Astrocyte (in vitro differentiated cells and primary cell): ENCODE measurements around the gene SND1. TPM values are rescaled to one million over a fixed set of nuclear protein-coding genes. Genes with fewer than 3 reads are reported as not detected.

Experiments used
- DNase-seq: peaks from one replicate; pipeline ENCODE4 v3.0.0-alpha.2; 2010; ENCODE audit warnings: low read depth
- FAIRE-seq: peaks from 2 replicates; lab custom pipeline; 2011; peaks lifted over from hg19 to GRCh38; lab: Jason Lieb, UNC
- H2AFZ ChIP-seq: 2 replicates; pipeline ENCODE4 v1.6.0; 2012; ENCODE audit warnings: low read depth, low read length, inconsistent platforms
- H3K27ac ChIP-seq: 2 replicates; pipeline ENCODE4 v1.5.1; 2011; ENCODE audit warnings: low read depth, low read length, inconsistent platforms
- H3K27me3 ChIP-seq: 2 replicates; pipeline ENCODE4 v1.6.0; 2011; ENCODE audit warnings: low read length, inconsistent platforms; ENCODE audit not compliant: insufficient read depth
- H3K36me3 ChIP-seq: 2 replicates; pipeline ENCODE4 v1.5.1; 2011; ENCODE audit warnings: low read length, inconsistent platforms; ENCODE audit not compliant: insufficient read depth
- H3K4me1 ChIP-seq: 2 replicates; pipeline ENCODE4 v1.5.1; 2011; ENCODE audit warnings: low read length, inconsistent platforms; ENCODE audit not compliant: insufficient read depth
- H3K4me2 ChIP-seq: 2 replicates; pipeline ENCODE4 v1.6.0; 2012; ENCODE audit warnings: low read length, inconsistent platforms
- H3K4me3 ChIP-seq: 2 replicates; pipeline ENCODE4 v1.5.1; 2011; ENCODE audit warnings: low read depth, mild to moderate bottlenecking, low read length, inconsistent platforms; ENCODE audit not compliant: insufficient read depth
- H3K79me2 ChIP-seq: 2 replicates; pipeline ENCODE4 v1.6.0; 2012; ENCODE audit warnings: mild to moderate bottlenecking, low read length, inconsistent platforms; ENCODE audit not compliant: insufficient read depth
- H3K9ac ChIP-seq: 2 replicates; pipeline ENCODE4 v1.6.0; 2012; ENCODE audit warnings: mild to moderate bottlenecking, low read length, inconsistent platforms
- H3K9me3 ChIP-seq: 2 replicates; pipeline ENCODE4 v1.5.1; 2012; ENCODE audit warnings: low read depth, mild to moderate bottlenecking, low read length, inconsistent platforms; ENCODE audit not compliant: insufficient read depth
- H4K20me1 ChIP-seq: 2 replicates; pipeline ENCODE4 v1.6.0; 2012; ENCODE audit warnings: low read length, inconsistent platforms; ENCODE audit not compliant: insufficient read depth
- H3K27ac Mint-ChIP-seq: one replicate; pipeline ENCODE4 v1.8.0; 2021; ENCODE audit warnings: mild to moderate bottlenecking, mixed read lengths; ENCODE audit not compliant: unreplicated experiment
- H3K27me3 Mint-ChIP-seq: one replicate; pipeline ENCODE4 v1.8.0; 2021; ENCODE audit warnings: low read depth, mixed read lengths; ENCODE audit not compliant: unreplicated experiment
- H3K36me3 Mint-ChIP-seq: one replicate; pipeline ENCODE4 v1.8.0; 2021; ENCODE audit warnings: low read depth, mixed read lengths; ENCODE audit not compliant: unreplicated experiment
- H3K4me1 Mint-ChIP-seq: one replicate; pipeline ENCODE4 v1.8.0; 2021; ENCODE audit warnings: low read depth, mixed read lengths; ENCODE audit not compliant: unreplicated experiment
- H3K4me3 Mint-ChIP-seq: one replicate; pipeline ENCODE4 v1.8.0; 2021; ENCODE audit warnings: mild to moderate bottlenecking, moderate library complexity, mixed read lengths; ENCODE audit not compliant: unreplicated experiment
- H3K9me3 Mint-ChIP-seq: one replicate; pipeline ENCODE4 v1.8.0; 2021; ENCODE audit warnings: mild to moderate bottlenecking, mixed read lengths; ENCODE audit not compliant: unreplicated experiment
- EZH2 ChIP-seq: IDR thresholded peaks from 2 replicates; pipeline ENCODE4 v1.6.1; 2012; ENCODE audit warnings: mild to moderate bottlenecking, low read length, inconsistent platforms; ENCODE audit not compliant: insufficient read depth
- total RNA-seq: library from RNA; stranded (reverse); gene quantifications from 2 replicates; pipeline ENCODE4 v1.2.1, GENCODE V29; 2021
- TF ChIP-seq, protein P1 (sequence below): IDR thresholded peaks from 2 replicates; pipeline ENCODE4 v1.5.1; 2011; ENCODE audit warnings: low read depth, mild to moderate bottlenecking, inconsistent platforms, low read length, moderate library complexity; ENCODE audit not compliant: insufficient read depth

SND1 gene
- total RNA-seq, 1 donor from 2014 or later = 267 TPM

DNA sequence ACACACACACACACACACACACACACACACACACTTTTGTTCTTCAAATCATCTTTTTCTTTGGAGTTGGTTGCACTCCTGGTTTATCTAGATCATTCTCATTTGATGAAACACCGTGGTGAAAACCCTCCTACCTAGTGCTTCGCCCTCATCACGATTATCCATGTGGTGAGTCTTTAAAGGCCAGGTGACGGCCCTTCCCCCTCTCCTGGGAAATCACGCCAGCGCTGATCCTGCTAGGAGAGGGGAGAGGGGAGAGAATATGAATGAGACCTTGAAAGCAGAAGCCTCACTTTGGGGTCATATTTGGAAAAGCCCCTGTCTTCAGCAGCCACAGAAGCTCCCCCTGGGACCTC is 483.1 kb downstream of the SND1 start:
- Mint-ChIP-seq H3K9me3 (peaks cover 2% of the 10 kb centered on the region), H3K4me1 (peaks cover 2% of the 10 kb centered on the region), H3K4me3 (peak overlapping the region; percentile 71), H3K27ac (no peak overlapping the region), H3K27me3 (peaks cover 27% of the 10 kb centered on the region), H3K36me3 (no peaks in the 10 kb centered on the region)
- no peak for FAIRE-seq
- TF ChIP-seq EZH2 = no peak
- TF ChIP-seq, protein P1, sequence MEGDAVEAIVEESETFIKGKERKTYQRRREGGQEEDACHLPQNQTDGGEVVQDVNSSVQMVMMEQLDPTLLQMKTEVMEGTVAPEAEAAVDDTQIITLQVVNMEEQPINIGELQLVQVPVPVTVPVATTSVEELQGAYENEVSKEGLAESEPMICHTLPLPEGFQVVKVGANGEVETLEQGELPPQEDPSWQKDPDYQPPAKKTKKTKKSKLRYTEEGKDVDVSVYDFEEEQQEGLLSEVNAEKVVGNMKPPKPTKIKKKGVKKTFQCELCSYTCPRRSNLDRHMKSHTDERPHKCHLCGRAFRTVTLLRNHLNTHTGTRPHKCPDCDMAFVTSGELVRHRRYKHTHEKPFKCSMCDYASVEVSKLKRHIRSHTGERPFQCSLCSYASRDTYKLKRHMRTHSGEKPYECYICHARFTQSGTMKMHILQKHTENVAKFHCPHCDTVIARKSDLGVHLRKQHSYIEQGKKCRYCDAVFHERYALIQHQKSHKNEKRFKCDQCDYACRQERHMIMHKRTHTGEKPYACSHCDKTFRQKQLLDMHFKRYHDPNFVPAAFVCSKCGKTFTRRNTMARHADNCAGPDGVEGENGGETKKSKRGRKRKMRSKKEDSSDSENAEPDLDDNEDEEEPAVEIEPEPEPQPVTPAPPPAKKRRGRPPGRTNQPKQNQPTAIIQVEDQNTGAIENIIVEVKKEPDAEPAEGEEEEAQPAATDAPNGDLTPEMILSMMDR = no peak
- Histone ChIP-seq H3K4me3 (peak overlapping the region; percentile 61), H3K4me1 (peaks cover 7% of the 10 kb centered on the region), H3K9ac (no peak overlapping the region), H3K79me2 (no peaks in the 10 kb centered on the region), H3K27me3 (peaks cover 52% of the 10 kb centered on the region), H3K36me3 (no peaks in the 10 kb centered on the region), H4K20me1 (no peaks in the 10 kb centered on the region), H3K27ac (no peak overlapping the region), H3K4me2 (peak overlapping the region; percentile 87), H2AFZ (peak overlapping the region; percentile 93), H3K9me3 (no peaks in the 10 kb centered on the region)
- DNase-seq = no peak

DNA sequence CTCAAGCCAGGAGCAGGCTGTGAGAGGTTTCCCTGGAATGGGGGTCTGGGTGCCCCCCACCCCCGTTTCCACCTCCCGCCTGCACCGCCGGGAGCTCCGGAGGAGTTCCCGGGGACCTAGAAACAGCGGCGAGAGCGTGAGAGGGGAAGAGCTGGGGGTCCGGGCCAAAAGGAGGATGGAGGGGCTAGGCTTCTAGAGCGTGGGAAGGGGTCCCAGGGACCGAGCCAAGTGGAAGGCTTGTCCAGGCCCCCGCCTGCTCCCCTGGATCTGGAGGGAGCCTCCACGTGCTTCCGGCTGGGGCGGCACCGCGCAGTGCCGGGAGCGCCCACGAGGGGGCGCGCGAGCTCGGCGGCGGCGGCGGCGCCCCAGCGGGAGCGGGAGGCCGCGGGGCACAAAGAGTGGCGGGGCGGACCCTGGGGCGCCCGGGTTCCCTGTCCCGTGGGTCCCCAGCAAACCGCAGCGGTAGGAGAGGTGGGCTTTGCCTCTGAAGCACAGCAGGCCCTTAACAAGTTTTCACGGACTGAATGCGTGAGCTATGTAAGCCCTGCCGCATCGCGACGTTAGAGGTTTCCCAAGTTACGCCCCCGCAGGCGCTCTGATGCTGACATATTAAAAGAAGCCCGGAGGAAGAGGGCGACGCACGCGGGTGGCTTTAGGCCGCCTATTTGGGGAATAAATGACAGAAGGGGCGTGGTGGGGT is 483.7 kb downstream of the SND1 start:
- Mint-ChIP-seq H3K4me3 (peak overlapping the region; percentile 81), H3K27ac (no peak overlapping the region), H3K27me3 (peaks cover 27% of the 10 kb centered on the region), H3K4me1 (peaks cover 2% of the 10 kb centered on the region), H3K36me3 (no peaks in the 10 kb centered on the region), H3K9me3 (peaks cover 2% of the 10 kb centered on the region)
- Histone ChIP-seq H3K4me1 (peaks cover 7% of the 10 kb centered on the region), H3K4me3 (peak overlapping the region; percentile 61), H3K36me3 (no peaks in the 10 kb centered on the region), H3K9me3 (no peaks in the 10 kb centered on the region), H3K27ac (no peak overlapping the region), H3K27me3 (peaks cover 49% of the 10 kb centered on the region), H3K79me2 (no peaks in the 10 kb centered on the region), H3K4me2 (peak overlapping the region; percentile 87), H4K20me1 (no peaks in the 10 kb centered on the region), H2AFZ (peak overlapping the region; percentile 93), H3K9ac (peak overlapping the region; percentile 60)
- peak; percentile 30 for DNase-seq
- FAIRE-seq = no peak
- TF ChIP-seq, protein P1 = peak; percentile 50
- TF ChIP-seq EZH2 = no peak

DNA sequence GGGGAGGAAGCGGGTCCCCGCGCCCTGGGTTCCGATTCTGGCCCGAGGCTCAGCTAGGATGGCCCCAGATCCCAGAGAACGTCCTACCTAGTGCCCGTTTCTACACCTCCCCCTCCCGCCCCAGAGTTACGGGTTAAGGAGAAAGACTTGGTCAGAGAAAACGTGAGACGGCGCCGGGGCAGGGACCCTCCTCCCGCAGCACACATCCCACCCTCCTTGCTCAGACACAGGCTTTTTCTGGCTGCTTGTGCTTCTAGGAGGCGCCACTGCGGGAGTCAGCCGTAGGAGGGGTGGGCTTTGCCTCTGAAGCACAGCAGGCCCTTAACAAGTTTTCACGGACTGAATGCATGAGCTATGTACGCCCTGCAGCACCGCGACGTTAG is 484.2 kb downstream of the SND1 start:
- peaks cover 2% of the 10 kb centered on the region for H3K9me3 Mint-ChIP-seq
- peaks cover 47% of the 10 kb centered on the region for H3K27me3 ChIP-seq

More for the DNA sequence above, 484.2 kb downstream of the SND1 start:
- H3K4me1 Mint-ChIP-seq = peaks cover 2% of the 10 kb centered on the region
- no peak for FAIRE-seq
- peak overlapping the region; percentile 61 for H3K4me3 ChIP-seq
- DNase-seq = no peak
- H3K9me3 ChIP-seq = no peaks in the 10 kb centered on the region
- peaks cover 7% of the 10 kb centered on the region for H3K4me1 ChIP-seq
- H3K9ac ChIP-seq = peak overlapping the region; percentile 60
- peak overlapping the region; percentile 93 for H2AFZ ChIP-seq
- H4K20me1 ChIP-seq = no peaks in the 10 kb centered on the region
- H3K27ac ChIP-seq = no peak overlapping the region
- peak overlapping the region; percentile 81 for H3K4me3 Mint-ChIP-seq
- H3K4me2 ChIP-seq = peak overlapping the region; percentile 87
- H3K36me3 ChIP-seq = no peaks in the 10 kb centered on the region
- no peaks in the 10 kb centered on the region for H3K79me2 ChIP-seq
- H3K27me3 Mint-ChIP-seq = peaks cover 27% of the 10 kb centered on the region
- H3K27ac Mint-ChIP-seq = no peak overlapping the region
- TF ChIP-seq, protein P1 = no peak
- no peak for TF ChIP-seq EZH2
- no peaks in the 10 kb centered on the region for H3K36me3 Mint-ChIP-seq
